HG03039 (cell line): ENCODE measurements around the gene KATNIP.
"Not testable (repeated sequence)": the region's sequence is repeated elsewhere in the genome, so short reads cannot be mapped to it uniquely, and the experiment has no call there.

ENCODE experiments used
- ATAC-seq: cut with Tn5 transposase; IDR thresholded peaks from one replicate; pipeline ENCODE4 v1.9.1; 2021; ENCODE audit warnings: mild to moderate bottlenecking, moderate library complexity; ENCODE audit not compliant: unreplicated experiment

Gene KATNIP

DNA sequence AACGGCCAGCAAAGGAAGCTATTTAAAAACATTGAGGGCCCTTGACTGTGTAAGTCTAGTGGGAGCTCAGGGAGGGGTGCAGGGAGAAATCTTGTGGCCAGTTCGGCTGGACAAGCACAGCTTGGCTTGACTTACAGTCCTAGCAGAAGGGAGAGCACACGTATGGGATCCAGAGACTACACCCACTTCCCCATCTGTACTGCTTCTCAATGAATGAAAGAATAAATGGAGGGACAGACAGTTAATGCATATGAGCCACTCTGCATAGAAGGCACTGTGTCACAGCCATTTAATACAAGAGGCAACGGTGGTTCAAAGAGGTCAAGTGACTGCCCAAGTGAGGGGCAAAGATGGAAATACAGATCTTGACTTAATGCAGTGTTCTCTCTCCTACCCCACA, 15.7 kb upstream of the KATNIP start:
- ATAC-seq = no peak

DNA sequence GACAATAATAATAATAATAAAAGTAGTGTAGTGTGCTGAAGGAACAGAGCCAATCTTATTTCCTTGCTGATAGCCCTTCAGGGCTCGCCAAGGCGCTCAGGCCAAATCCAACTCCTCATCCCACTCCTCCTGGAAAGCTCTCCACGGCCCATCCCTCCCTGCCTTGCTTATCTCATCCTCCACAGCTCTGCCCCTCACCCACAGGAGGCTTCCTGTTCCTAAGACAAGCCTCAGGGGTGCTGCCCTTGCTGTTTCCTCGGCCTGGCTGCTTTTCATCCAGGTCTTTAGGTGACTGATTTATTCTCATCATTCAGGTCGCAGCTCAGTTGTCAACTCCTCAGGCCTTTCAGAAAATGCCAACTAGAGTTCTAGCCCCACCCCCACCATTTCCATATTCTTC, 11.4 kb upstream of the KATNIP start:
- ATAC-seq = no peak

DNA sequence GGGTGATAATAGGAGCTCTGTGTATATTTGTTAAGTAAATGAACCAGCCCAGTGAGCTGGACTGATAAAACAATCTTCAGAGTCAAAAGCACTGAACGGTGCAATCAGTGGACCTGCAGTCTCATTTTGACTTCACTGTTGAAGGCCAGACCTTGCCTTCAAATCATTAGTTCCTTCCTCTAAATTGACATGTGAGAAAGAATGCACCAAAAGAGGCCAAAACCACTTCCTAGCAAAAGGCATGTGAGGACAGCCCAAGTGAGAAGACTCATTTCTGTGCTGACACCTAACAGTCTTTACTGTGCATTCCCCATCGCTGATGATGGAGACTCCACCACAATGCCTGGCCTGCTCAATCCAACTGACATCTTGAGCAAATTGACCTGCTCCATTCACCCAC, 10.8 kb upstream of the KATNIP start:
- ATAC-seq = no peak

DNA sequence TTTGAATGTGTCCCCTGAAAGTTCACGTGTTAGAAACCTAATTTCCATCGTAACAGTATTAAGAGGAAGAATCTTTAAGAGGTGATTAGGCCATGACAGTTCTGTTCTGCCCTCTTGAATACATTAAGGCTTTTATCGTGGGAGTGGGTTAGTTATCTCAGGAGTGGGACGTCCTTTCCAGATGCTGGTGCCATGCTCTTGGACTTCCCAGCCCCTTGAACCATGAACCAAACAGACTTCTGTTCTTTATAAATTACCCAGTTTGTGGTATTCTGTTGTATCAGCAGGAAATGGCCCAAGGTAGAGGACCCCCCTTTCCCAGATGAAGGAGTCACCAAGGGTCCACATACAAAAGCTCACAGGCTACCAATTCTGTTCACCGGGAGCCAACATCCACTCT, 10.3 kb upstream of the KATNIP start:
- ATAC-seq = no peak

DNA sequence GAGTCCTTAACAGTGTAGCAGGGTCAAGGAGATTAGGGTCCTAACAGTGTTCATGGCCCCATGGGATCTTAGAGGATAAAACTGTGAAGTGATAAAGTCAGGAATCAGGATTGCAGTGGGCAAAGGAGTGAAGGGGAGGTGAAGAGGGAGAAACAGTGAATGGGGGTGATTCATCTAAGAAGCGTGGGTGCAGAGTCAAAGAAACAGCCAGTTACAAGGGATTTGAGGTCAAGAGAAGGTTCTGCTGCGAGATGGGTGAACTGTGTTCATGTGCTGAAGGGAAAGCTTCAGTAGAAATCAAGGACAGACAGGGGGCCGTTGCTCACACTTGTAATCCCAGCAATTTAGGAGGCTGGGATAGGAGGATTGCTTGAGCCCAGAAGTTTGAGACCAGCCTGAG, 6.1 kb upstream of the KATNIP start:
- no peak for ATAC-seq

DNA sequence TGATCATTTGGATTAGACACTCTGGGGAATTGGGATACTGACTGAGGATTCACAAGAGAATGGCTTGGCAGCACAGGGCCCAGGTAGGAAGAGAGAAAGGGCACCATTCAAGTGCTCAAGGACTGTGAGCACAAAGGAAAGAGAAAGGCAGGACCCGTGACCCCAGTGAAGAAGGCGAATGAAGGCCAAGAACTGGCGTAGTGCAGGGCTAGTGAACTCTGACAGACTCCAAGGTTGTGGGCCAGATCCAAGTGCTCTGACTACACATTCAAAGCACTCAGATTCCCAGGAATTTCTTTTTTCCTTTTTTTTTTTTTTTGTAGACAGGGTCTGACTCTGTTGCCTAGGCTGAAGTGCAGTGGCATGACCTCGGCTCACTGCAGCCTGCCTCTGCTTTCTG, 5.3 kb upstream of the KATNIP start:
- no peak for ATAC-seq

DNA sequence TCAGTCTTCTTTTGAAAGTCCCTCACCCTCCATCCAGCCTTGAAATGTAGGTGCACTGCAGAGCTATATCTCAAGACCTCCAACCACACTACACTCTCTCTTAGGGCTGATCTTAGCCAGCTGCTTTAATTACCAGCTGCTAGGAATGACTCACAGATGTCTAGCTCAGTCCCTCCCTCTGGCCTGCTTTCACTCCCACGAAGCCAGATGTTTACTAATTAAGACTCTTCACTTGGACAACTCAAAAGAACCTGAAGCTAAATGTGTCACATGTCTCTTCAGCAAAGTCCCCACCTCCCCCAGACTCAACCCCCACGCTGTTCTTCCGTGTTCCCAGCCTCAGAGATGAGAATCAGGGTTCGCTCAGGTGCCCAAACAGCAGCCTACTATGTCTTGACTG, 2.8 kb upstream of the KATNIP start:
- ATAC-seq = no peak

DNA sequence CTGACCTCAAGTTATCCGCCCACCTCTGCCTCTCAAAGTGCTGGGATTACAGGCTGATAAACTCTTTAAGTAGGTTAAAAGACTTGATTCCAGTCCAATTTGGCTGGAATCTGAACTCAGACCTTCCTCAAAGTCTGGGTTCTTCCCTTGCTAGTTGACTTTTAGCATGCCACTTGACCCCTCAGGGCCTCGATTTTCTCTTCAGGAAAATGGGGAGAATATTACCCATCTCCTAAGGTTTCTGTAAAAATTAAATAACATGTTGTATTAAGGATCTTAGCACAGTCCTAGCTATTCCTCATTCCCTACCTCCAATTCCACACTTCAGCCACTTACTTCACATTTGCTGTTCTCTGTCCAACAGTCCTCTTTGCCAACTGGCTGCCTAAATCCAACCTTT, 2.1 kb upstream of the KATNIP start:
- no peak for ATAC-seq

DNA sequence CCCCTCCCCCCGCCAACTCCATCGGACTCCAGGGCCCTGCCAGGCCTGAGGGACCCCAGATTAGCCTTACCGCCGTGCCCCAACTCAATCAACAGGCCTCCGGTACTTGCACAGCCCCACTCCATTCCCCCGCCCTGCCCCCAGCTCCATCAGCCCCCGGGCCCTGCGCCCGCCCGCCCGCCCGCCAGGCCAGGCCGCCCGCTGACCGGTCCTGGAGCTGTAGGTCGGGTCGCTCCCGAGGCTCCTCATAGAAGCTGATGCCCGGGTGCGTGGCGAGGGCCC, 539 bp upstream of the KATNIP start:
- peak; percentile 21 for ATAC-seq

DNA sequence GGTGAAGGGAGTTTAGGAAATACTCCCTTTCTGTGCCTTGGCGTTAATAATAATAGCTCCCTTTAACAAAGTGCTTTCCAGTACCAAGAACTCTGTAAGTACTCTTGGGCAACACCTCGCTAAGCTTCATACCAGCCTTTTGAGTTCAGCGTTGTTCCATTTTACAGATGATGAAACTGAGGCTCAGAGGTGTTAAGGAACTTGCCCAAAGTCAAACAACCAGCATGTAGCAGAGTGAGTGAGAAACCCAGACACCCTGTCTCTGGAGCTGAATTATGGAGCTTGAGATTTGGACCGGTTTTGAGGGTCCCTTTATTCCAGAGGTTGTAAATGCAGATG, 607 bp downstream of the KATNIP start:
- ATAC-seq = no peak

DNA sequence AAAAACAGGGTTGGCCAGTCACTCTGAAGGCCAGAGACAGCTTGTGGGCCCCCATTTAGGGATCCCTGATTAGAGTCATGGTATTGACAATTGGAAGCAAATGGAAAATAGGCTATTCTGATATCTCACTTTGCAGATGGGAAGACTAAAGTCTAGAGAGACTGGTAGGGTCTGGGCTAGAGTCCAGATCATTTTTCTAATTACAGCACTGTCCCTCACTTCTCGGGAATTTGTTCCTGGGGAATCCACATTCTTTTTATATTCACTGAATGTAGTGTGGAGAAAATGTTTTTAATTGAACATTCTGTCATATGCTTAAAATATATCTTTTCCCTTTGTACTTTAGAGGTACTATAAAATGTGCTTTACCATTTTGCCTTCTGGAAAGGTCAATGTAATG, 1.1 kb downstream of the KATNIP start:
- no peak for ATAC-seq

DNA sequence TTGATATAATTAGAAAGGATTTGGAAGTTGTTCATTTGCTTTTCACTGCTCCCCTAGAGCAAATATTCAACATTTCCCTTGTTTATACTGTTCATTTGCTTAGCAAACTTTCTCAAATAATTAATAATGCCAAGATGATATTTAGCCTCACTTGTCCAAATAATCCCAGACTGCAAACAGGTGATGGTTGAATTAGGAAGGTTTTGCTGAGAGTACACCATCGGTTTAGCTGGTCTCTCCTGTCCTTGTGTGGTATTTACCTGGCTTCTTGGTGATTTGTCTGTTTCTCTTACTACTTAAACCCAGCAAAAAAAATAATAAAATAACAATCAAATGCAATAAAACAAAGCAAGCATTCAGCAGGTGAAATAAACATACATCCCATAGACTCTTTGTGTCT, 6.5 kb downstream of the KATNIP start:
- ATAC-seq = no peak

DNA sequence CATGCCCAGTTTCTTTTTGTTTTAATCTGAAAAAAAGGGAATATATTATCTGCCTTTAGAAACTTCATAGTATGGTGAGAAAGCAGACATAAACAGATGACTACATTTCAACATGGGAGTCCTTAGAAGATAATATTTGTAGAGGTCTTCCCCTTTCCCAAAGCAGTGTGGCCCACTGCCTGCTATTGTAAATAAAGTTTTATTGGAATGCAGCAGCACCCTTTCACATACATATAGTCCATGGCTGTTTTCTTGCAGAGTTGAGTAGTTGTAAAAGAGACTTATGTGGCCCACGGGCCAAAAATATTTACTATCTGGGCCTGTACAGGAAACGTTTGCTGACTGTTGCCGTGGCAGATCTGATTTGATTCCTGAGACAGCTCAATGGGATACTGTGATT, 8.5 kb downstream of the KATNIP start:
- no peak for ATAC-seq

DNA sequence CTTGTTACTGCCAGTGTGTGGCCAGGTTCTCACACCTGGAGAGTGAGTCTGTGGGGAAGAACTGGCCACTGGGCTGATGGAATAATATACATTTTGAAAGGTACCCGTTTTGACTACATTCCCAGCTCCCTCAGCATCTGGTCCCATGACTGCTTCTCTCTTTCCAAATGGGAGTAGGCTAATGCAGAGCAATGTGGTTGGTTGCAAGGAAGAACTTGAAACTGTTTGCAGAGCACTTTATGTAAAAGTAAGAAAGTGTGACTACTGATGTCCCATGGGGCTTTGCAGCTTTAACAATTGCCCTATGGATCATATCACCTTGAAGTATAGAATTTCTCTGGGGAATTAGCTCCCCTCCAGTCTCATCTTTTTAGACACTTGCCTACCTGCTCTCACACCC, 9.0 kb downstream of the KATNIP start:
- no peak for ATAC-seq

DNA sequence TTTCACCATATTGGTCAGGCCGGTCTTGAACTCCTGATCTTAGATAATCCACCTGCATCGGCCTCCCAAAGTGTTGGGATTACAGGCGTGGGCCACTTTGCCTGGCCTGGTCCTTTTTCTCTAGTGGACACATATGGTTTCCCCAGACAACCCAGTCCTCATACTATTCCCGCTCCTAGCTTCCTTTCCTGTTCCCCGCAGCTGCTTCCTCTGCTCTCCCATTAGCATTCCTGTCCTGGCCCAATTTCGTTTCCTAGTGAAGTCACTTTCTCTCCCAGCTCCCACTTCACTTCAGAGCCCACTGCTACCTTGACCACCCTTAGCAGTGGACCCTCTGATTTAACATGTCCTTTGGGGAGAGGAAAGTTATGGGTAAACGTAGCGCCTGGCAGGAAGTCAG, 11.3 kb downstream of the KATNIP start:
- ATAC-seq = no peak

DNA sequence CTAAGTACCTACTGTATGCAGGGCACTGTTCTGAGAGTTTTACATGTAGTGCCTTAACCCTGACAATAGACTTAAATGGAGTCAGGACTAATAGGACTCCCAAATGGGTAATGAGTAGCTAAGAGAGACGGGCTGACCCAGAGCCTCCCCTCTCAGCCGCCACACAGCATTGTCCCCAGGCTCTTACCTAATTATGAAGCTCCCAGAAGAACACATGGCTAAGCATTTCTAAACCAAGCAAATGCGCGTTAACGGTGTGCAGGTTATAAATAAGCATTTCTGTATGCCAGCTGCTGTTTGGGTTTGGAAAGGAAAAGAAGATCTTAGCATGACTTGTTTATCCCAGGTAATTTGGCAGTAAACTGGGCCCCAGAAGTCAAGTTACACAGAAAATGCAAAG, 14.3 kb downstream of the KATNIP start:
- ATAC-seq = no peak

DNA sequence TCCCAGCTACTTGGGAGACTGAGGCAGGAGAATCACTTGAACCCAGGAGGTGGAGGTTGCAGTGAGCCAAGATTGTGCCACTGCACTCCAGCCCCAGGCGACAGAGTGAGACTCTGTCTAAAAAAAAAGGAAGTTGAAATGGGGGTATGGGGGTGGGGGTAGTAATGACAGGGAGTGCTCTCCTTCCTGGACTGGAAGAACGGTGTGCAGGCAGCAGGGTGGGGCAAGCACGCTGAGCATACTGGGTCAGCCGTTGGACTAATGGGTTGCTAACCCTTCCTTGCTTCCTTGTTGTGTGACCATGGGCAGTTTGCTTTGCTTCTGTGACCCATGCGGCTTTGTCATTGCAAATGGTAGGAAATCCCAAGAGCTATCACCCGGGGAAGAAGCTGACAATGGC, 16.5 kb downstream of the KATNIP start:
- no peak for ATAC-seq

DNA sequence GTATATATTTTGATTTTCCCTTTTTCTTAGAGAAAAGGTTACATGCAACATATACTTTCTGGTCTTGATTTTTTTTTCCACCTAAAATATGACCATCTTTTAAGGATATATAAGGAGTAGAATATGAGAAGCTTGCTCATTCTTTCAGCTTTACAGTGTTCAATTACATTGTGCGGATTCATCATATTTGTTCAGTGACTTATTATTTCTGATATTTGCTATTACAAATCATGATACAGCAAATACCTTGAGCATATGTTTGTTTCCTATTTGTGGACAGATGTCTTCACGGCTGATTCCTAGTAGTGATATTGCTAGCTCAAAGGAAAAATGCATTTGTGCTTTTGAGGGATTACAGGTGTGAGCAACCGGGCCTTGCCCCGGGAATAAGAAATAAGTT, 18.1 kb downstream of the KATNIP start:
- no peak for ATAC-seq

DNA sequence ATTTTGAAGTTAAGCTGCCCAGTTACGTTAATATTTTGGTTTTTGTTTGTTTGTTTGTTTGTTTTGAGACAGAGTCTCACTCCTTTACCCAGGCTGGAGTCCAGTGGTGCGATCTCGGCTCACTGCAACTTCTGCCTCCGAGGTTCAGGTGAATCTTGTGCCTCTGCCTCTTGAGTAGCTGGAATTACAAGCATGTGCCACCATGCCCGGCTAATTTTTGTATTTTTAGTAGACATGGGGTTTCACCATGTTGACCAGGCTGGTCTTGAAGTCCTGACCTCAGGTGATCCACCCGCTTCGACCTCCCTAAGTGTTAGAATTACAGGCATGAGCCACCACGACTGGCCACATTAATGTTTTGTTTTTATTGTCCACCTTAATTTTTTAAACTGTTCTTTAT, 21.0 kb downstream of the KATNIP start:
- ATAC-seq = not testable (repeated sequence)

DNA sequence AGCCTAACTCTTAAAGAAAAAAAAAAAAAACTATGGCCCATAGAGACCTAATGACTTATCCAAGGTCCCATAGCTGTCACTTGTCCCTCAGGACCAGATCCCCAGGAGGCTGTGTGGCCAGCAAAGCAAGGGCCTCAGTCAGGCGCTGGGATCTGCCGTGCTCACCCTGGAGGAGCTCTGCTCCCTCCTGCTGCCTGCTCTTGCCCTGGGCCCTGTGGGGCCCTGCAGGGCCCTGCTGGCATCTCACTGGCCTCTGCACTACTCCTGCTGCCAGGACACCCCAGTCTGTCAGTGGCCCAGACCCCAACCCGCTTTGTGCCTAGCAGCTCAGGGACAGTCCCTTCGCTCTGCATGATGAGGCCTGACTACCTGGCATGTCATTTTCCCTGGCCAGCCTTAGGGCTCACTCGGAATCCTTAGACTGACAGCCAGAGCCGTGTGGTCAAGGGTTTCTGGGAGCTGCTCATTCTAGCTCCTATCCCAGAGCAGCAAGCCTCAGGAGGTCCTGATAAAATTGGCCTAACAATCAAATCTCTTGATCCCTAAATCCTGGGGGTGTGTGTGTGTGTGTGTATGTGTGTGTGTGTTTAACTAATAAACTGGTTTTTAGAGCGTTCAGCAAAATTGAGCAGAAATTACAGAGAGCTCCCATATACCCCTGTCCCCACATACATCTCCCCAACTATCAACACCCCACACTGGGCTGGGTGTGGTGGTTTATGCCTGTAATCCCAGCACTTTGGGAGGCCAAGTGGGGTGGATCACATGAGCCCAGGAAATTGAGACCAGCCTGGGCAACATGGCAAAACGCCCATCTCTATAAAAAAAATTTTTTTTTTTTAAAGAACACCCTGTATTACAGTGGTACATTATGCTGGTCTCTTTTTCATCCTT, 21.7 kb downstream of the KATNIP start:
- ATAC-seq = no peak

DNA sequence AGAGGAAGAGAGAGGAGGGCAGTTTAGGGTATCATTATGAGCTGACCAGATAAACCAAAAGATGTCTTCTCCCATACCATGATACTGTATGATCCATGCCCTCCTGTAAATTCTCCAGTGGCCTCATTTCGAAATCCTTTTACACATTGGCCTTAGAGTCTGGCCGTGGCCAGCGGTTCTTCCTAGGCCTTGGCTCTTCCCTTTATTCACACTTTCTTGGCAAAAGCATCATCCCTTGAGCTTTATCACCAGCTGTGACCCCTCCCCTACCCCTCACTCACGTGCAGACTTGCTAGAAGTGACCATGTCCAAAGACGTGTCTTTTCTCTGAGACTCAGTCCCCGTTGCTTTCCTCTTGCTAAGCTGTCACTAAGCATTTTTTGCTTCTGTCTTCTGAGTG, 22.8 kb downstream of the KATNIP start:
- no peak for ATAC-seq

DNA sequence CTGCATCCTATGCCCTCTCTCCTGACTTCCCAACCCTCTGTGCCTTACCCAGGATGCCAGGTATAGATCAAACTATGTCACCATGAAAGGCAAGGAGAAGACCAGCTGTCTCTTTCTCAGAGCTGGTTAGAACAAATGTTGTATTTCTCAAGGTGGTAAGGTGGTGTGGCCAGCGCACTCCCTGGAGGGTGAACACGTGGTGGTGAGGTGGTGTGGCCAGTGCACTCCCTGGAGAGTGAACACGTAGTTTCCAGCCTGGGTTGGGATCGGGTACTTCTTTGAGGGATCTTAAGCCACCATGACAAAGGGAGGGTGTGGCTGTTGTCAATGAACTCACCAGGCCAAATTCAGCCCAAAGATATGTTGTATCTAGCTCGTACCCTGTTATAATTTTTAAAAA, 26.8 kb downstream of the KATNIP start:
- ATAC-seq = no peak
